Measurements from ENCODE around the gene NCKAP5.

Gene NCKAP5

DNA sequence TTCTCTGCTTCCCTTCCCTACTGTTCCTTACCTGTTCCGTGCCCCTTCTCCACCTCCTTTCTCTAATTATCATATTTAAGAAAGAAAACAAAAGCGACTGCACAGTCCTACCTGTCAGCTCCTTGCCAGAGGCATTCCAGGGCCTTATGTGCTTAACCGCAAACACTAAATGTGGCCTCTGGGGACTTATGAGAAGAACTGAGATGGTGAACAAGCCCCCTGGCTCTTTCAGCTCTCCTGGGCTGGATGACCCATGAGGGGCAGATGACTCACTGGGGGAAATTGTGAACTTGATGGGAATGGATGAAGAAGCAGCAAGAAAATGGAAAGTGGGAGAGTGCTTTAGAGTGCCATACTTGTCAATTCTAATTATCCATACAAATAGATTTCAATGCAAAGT lies 792.0 kb downstream of the NCKAP5 start:
- no peak for DNase-seq (ENCODE audit: low read depth in 2 of 3, low spot score in 2 of 3)

DNA sequence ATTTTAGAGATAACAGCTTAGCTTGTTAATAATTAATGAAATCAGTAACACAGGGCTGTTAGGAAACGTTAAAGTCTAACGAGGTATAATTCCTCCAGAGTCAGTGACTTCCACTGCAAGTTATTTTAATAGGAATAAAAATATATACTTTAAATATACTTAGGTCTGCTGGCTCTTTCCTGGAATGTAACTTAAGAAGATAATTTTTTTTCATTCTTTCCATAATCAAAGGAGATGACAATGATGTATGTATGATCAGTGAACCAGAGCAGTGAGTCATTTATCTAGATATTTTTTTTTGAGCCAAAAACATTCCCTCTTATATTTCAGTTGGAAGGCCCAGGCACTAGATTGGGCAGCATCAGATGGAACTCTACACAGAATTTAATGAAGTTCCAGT lies 794.1 kb downstream of the NCKAP5 start:
- no peak for DNase-seq (ENCODE audit: low read depth in 2 of 3, low spot score in 2 of 3)

DNA sequence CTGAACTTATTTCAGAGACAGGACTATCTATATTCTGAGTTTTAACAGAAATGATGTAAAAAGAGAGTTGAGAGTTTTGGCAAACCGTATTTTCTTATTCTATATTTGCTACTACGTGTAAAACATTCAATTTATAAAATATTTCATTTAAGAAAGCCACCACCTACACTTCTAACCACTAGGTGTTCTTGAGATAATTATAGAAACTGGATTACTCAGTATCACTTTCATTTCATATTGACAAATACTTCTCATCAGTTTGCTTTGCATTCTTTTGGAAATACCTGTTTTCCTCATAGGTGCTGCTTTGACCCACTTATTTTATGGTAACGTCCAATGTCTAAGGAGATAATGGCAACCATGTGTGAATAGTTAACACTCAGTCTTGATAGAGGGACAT lies 794.9 kb downstream of the NCKAP5 start:
- DNase-seq (ENCODE audit: low read depth in 2 of 3, low spot score in 2 of 3) = no peak

DNA sequence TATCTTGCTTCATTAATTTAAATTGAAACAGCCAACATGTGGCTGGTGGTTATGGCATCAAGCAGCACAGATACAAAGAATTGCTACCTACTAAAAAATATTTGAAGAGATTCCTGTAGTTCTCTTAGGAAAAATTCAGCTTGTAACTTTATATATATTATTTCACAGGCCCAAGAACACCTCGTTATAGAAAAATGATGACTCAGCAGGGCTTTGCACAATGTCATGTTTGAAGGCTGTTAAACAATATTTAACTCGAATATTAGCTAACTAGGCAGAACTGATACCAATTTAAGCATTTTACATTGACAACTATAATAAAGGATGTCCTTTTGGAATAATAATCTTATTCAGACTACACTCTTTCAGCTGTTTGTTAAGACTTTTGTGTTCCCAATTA lies 795.9 kb downstream of the NCKAP5 start:
- DNase-seq (ENCODE audit: low read depth in 2 of 3, low spot score in 2 of 3) = no peak

DNA sequence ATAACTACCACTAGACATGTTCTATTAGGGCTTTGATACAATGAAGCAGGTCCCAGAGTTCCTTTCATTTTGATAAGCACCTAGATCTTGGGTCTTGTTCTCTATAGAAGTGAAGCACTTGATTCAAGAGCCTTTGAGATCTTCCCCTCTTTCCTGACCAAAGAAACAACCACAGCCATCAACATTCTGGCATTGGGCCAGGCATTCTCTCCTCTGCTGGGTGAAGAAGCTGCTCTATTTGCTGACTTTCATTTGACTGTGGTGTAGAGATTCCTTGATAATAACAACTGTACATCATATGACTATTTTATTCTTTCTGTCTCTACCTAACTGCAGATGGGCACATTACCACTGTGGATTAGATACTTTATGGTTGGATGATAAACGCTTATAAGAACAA lies 801.7 kb downstream of the NCKAP5 start:
- no peak for DNase-seq (ENCODE audit: low read depth in 2 of 3, low spot score in 2 of 3)

DNA sequence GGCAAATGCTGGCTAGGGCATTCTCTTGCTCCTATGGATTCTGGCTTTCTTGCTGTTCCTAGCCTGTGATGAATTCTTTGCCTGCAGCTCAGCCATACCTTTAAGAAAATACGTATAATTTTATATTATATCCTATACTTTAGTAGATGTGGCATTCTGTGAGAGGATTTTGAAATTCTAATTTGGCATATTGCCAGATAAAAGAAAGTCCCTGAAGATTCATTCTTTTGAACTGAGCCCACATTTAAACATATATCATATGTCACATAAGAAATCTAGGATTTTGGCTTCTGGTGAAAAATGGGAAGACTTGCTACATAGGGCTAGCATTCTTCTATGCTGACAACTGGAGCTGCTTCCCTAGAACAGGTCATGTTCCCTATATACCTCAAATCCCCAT lies 806.8 kb downstream of the NCKAP5 start:
- DNase-seq (ENCODE audit: low read depth in 2 of 3, low spot score in 2 of 3) = no peak

DNA sequence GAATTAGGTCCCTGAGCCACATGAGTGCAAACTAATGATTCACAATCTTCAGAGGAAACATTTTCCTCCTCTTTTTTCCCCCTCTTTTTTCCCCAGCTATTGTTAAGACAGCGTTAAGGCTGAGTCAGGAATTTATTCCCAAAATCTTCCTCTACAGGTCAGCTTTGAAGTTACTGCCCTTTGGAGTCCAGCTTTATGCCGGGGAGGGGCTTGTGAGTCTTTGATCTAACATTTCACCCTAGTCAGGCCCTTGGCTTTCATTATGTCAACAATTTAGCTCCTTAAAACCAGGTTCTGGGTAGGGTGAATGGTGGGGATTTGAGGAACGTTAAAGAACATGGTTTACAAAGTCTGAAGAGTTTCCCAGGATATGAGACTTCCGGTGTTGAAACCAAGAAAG lies 807.3 kb downstream of the NCKAP5 start:
- DNase-seq (ENCODE audit: low read depth in 2 of 3, low spot score in 2 of 3) = no peak

DNA sequence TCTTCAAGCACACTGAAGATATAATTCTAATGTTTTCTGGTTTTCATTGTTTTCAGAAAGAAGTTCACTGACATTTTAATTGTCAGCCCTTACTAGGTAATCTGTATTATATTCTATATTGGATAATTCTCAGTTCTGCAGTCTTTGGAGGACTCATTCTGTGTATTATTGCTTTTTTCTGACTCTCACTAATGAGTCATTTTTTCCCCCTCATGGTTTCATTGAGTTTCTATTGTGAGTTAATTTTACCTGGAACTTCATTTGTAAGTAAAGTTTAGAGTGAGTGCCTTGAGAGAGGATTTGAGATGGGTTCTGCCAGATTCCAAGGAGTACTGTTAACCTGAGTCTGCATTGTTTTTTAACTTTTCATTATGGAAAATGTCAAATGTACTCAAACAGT lies 807.9 kb downstream of the NCKAP5 start:
- DNase-seq (ENCODE audit: low read depth in 2 of 3, low spot score in 2 of 3) = no peak

DNA sequence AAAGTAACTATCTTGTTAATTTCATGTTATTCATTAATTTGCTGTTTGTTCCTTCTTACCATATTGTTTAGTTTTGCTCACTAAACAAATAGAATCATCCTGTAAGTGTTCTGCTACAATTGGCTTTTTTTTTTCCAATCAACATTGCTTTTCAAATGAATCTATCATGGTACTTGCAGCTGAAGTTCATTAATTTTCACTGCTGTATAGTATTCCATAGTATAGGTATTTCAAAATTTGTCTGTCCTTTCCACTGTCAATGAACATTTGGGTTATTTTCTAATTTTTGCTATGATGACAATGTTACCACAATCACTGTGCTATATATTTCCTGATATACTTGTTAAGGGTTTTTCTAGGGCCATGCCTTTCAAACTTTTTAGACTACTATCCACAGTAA lies 809.3 kb downstream of the NCKAP5 start:
- no peak for DNase-seq (ENCODE audit: low read depth in 2 of 3, low spot score in 2 of 3)

DNA sequence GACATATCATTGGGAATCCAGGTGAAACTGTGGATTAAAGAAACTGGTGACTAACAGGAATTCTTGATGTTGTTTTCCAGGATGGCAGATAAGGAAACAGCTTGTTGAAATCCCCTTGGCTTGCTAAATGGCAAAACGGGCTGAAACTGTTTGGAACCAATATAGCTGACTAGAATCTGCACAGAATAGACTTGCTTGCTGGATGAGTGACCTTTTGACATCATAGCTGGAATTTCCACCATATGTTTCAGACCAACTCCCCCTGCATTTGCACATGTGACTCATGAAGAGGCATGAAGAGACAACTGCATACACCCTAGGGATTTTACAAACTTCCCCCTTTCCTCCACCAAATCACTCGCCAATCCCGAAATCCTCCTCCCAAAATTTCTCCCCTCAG lies 810.6 kb downstream of the NCKAP5 start:
- DNase-seq (ENCODE audit: low read depth in 2 of 3, low spot score in 2 of 3) = no peak

DNA sequence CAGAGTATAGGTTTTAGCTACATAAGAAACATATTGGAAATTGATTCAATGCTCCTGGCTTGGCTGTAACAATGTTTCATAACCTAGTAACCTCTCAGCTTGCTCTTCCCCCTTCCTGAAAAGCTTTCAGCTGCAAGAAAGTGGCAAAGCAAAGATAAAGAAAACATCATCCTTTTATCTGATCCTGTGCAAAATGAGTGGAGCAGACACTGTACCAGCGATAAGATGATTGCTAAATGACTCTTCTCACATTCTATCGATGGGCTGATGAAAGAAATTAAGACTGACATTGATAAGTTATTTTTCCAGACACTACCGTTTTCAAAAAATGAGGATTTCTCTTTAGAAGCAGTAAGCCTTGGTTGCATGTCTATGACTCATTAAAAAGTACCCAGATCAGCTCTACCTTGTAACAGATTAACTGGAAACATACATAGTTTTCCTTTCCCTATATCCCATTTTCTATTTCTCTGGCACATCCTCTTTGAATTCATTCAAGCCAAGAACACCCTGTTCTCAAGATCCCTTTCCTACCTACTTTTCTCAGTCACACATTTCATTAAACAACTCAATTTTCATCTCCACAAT lies 811.2 kb downstream of the NCKAP5 start:
- DNase-seq (ENCODE audit: low read depth in 2 of 3, low spot score in 2 of 3) = no peak

DNA sequence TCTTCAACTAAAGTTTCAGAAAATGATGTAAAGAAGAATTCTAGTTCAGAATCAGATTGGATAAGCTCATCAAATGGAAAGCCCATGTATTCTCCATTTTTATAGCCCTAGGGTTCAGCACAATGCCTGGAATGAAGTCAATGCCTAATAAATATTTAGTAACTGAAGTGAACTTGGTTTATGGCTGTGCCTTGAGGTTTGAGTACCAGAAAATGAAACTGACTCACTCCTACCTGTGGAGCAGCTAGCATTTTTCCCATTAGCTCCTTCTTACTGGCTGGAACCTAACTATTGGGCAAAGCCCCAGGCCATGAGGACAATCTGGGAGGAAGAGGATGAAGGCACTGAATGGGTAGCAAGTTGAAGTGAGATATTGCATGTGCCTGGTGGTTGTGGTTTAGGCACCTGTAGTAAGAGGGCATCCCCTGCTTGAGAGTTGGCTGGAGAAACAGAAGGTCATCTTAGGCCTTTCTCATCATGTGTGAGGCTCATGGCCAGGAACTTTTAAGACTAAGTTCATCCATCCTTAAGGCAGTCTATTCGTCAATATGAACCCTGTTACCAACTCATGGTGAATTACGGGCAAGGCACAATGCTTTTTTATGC lies 813.3 kb downstream of the NCKAP5 start:
- no peak for DNase-seq (ENCODE audit: low read depth in 2 of 3, low spot score in 2 of 3)

DNA sequence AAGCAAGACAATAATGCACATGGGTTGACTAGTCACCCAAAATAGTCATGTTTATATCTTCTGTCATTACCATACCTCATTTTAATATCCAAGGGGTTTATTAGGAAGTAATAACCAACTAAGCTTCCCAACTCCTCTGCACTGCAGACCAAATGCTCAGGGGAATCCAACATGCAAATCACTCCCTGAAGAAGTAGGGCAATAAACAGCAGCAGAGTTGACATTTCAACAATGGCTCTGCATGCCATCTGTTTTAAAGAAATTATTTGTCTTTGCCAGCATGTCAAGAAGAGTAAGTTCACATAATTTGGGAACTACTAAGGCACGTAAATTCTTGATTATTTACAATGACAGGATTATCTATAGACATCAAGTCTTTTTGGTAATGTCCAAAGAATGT lies 813.9 kb downstream of the NCKAP5 start:
- no peak for DNase-seq (ENCODE audit: low read depth in 2 of 3, low spot score in 2 of 3)

DNA sequence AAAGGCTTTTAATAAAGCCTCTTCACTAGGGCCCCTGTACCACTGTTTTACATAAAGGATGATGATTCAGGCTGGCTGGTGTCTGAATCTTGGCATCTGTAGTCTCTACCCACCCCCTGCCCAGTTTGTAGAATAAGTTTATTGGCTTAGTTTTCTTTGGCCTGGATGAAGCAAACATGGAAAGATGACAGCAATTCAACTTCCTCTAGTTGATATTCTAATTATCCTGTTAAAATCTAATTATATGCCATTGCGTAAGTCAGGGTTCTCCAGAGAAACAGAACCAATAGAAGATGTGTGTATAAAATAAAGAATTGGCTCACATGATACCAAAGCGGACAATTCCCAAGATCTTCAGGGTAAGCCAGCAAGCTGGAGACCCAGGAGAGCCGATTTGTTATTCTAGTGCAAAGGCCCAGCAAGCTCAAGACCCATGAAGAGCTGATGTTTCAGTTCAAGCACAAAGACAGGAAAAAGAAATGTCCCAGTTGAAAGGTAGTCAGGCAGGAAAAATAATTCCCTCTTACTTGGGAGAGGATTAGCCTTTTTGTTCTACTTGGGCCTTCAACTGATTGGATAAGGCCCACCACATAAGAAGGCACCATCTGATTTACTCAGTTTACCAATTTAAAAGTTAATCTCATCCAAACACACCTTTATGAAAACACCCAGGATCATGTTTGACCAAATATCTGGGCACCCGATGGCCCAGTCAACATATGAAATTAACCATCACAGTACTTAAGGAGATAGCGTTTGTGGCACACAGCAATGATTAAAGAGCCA lies 815.6 kb downstream of the NCKAP5 start:
- no peak for DNase-seq (ENCODE audit: low read depth in 2 of 3, low spot score in 2 of 3)

DNA sequence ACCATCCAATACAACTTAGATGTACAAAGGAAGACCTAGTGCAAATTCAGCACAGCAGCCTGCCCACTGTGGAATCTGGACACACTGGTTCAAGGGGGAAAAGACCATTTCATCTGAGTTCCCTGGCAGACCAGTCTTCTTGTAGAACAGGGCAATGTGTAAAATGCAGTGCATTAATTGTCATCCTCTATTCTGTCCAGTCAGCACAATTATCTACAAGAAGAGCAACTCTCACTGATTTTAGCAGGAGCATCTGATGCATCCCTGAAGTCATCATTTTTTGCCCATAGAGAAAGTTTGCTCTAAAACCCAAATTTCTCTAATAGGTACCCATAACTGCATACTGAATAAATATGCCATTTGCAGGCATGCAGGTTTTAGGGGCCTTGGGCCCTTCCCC lies 816.4 kb downstream of the NCKAP5 start:
- DNase-seq (ENCODE audit: low read depth in 2 of 3, low spot score in 2 of 3) = no peak

DNA sequence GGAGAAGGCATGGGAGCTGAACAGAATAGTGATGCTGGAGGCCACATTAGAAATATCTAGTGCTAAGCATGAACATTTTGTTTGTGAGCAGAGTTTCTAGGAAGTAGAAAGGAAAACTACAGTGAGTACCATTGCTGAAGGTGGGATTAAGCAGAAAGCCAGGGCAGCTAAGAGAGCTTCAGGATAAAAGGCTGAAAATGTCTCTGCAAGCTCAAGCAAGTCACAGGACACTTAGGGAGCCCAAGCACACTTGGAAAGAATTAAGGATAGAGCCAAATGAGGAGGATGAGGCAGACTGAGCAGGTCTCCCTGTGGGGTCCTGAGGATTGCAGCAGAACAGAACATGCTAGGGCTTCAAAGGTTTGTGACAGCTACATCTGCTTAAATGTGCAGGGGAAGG lies 817.7 kb downstream of the NCKAP5 start:
- DNase-seq (ENCODE audit: low read depth in 2 of 3, low spot score in 2 of 3) = no peak

DNA sequence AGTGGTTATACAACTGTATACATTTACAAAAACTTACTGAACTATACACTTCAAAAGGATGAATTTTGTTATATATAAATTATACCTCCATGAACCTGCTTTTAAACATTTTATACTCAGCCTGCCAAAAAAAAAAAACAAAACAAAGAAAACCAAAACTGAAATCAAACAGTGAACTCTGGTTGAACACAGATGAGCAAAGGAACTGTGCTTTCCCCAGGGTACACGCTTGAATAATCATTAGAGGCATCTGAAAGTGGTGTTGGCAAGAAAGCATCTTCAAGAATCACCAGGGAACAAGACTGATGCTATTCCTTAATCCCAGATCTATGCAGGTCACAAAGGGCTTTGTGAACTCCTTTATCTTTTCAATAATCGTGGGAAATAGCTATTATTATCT lies 821.2 kb downstream of the NCKAP5 start:
- no peak for DNase-seq (ENCODE audit: low read depth in 2 of 3, low spot score in 2 of 3)

DNA sequence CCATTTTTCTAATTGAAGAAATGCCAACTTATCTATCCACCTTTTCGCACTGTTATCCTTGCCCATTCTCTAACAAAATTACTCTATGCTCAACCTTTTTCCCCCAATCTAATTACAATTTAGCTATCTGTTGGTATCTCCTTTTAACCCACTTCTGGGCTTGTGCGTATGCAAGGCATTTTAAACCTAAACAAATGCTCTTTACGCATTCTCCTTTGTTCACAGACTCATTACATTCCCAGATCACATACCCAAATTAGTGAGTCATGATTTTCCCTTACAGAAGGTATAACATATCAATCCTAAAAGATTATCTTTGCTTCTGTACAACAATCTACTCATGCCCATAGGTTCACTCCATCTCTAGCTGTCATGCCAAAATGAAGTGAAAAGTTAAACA lies 826.5 kb downstream of the NCKAP5 start:
- DNase-seq (ENCODE audit: low read depth in 2 of 3, low spot score in 2 of 3) = no peak

DNA sequence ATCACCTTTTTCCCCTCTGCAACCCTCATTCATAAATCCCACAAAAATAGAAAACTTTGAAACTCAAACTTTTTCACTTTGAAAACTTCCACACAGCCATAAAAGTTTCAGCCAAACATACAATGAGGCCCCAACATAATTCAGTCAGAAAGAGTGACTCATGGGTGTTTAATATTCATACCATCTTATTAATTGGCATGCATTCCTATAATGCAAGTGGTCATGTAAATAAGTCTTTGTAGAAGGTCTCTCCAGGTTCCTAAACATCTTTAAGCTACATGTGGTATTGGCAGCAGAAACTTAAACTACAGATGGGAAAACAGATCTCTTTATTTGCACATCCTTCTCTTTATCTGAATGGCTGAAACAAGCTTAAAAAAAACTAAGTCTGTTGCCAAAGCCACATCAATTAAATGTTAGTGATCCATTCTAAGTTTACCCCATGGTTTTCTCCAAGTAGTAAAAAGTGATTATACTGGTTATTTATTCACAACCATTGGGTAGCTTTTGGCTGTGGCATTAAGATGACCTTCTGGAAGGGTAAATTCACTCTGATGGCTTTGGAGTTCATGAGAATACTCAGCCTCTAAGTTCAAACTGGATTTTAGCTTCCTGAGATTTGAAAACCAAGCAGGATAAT lies 828.1 kb downstream of the NCKAP5 start:
- DNase-seq (ENCODE audit: low read depth in 2 of 3, low spot score in 2 of 3) = no peak

DNA sequence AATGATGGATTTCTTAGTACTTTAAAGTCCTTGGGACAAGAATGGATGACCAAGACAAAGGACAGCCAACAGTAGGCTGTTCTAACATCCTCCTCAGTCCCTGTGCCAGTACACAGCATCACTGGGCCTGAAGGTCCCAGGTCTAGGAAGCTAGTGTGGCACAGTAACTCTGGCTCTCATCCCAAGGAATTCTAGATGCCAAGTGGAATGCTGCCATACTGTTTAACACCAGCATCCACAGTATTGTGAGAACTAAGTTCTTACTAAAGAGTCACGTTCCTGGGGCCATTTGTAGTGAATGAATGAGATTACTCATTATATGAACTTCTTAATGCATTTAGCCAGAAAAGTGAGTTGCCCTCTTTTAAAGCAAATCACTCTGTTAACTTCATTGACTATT lies 830.0 kb downstream of the NCKAP5 start:
- DNase-seq (ENCODE audit: low read depth in 2 of 3, low spot score in 2 of 3) = no peak

DNA sequence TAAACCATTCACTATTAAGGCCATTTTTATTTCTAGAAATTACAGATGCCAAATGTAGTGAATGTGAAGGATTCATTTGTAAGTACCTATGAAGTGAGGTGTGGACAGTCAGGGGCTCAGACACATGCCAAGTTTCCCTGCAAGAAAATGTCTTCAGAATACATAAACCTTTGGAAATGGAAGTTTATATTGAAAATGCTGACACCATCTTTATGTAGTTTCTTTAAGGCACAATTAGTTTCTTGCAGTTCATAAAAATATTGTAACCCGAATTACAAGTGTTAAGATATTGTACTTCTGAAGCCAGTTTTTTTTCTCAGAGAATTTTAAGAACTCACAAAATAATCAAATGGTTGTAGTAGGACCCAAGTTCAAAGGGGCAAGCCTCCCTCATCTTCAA lies 832.2 kb downstream of the NCKAP5 start:
- DNase-seq (ENCODE audit: low read depth in 2 of 3, low spot score in 2 of 3) = no peak

DNA sequence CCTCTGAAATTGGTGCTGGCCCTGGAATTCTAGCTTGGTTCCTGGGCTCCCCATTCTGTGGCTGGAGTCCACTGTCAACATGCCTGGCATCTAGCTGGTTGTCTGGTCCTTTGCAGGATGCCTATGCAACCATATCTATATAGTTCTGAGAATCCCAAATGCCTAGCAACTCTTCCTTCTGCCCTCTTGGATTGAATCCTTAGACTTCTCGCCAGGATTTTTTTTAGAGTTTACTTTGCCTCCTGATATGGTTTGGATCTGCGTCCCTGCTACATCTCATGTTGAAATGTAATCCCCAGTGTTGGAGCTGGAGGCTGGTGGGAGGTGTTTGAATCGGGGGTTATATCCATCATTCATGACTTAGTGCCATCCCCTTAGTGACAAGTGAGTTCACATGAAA lies 833.3 kb downstream of the NCKAP5 start:
- no peak for DNase-seq (ENCODE audit: low read depth in 2 of 3, low spot score in 2 of 3)
